Mucosa of stomach (tissue), 1 donor: ENCODE measurements around the gene SYNPO2.
A peak's percentile ranks its signal among the peaks of the same experiment; 100 is the strongest.

Experiments
- H3K27me3 ChIP-seq: one replicate; pipeline ENCODE4 v1.7.0; 2013; ENCODE audit warnings: mild to moderate bottlenecking, low read length; ENCODE audit not compliant: control insufficient read depth, insufficient read depth
- H3K36me3 ChIP-seq: one replicate; pipeline ENCODE4 v1.7.0; 2013; ENCODE audit warnings: low read length; ENCODE audit not compliant: control insufficient read depth, insufficient read depth
- H3K4me1 ChIP-seq: one replicate; pipeline ENCODE4 v1.7.0; 2013; ENCODE audit warnings: mild to moderate bottlenecking, low read length; ENCODE audit not compliant: control insufficient read depth, insufficient read depth
- H3K4me3 ChIP-seq: one replicate; pipeline ENCODE4 v1.7.0; 2013; ENCODE audit warnings: low read length
- H3K9ac ChIP-seq: one replicate; pipeline ENCODE4 v1.7.0; 2013; ENCODE audit warnings: mild to moderate bottlenecking, low read length, moderate library complexity
- H3K9me3 ChIP-seq: one replicate; pipeline ENCODE4 v1.7.0; 2013; ENCODE audit warnings: mild to moderate bottlenecking, low read length, moderate library complexity; ENCODE audit not compliant: control insufficient read depth
- donor health status: Pancreatic carcinoma.

Gene SYNPO2

DNA sequence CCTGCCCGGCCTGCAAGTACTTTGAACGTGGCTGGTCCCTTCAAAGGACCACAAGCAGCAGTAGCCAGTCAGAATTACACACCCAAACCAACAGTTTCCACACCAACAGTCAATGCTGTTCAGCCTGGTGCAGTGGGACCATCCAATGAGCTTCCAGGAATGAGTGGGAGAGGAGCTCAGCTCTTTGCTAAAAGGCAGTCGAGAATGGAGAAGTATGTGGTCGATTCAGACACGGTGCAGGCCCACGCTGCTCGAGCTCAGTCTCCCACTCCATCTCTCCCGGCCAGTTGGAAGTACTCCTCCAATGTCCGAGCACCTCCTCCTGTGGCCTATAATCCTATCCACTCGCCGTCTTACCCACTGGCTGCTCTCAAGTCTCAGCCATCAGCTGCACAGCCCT, 142.6 kb downstream of the SYNPO2 start:
- Histone ChIP-seq H3K36me3 (no peaks in the 10 kb centered on the region), H3K27me3 (no peaks in the 10 kb centered on the region), H3K9me3 (no peaks in the 10 kb centered on the region), H3K4me1 (no peaks in the 10 kb centered on the region), H3K4me3 (no peak overlapping the region), H3K9ac (peak overlapping the region; percentile 35)

DNA sequence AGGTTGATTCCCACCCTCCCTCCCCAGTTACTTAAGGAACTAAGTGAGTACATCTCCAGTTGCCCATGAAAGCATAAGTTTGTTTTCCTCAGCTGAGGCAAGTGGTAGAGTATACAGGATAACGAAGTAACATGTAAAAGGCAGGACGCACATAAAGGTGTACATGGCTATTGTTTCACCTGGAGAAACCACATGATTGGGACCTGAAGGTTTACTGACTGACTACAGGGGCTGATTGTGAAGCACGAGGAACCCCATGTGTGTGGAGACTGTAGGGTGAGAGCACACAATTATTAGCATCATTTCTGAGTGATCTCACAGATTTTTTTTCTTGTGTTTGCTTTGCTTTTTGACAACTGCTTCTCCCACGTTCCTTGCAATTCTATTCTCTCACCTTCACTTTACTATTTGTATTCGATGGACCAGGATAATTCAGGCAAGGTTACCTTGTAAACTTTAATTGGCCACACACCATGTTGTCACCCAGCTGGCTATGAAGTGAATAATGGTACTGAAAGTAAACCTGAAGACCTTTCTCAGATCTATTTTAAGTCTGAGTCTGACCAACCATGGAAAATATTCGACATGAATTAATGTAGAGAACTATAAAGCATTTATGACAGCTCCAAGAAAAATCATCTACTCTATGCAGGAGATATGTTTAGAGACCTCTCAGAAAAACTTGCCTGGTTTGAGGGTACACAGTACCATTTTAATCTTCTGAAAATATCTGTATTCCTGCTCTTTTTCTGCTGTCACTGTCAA, 144.4 kb downstream of the SYNPO2 start:
- Histone ChIP-seq H3K27me3 (no peaks in the 10 kb centered on the region), H3K4me3 (no peak overlapping the region), H3K9ac (no peak overlapping the region), H3K9me3 (no peaks in the 10 kb centered on the region), H3K36me3 (no peaks in the 10 kb centered on the region), H3K4me1 (no peaks in the 10 kb centered on the region)

DNA sequence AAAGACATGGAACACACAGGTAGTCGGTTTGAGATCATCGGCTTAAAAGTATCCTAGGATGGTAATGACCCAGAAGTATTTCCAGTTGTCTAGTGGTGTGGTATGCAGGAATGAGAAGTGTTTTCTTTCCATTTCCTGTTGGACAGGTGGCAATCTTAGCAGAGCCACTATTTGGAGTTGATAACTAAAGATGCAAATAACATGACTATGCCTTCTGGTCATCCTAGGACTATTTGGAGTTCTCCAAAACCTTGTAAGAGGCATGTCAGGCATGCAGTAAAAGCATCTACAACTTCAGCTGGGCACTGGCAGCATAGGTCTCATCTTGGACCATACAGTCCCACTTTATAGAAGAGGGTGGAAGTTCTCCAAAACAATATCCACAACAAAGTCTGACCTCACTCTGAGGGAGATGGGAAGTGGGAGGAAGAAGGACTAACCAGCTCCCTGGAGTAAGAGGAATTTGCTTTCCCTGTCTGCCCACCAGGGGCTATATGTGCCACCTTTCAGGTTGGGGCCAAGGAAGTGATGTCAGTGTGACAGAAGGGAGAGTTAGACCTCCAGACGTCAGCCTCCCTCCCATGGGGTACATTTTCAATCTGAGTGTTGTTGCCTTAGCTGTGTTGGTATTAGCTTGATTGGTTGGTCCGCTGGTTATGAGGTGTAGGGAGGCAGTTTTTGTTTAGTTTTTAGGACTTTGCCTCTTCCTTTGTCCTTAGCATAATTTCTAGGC, 145.8 kb downstream of the SYNPO2 start:
- no peak overlapping the region for H3K9ac ChIP-seq
- no peaks in the 10 kb centered on the region for H3K27me3 ChIP-seq
- H3K9me3 ChIP-seq, result no peaks in the 10 kb centered on the region
- no peaks in the 10 kb centered on the region for H3K4me1 ChIP-seq
- no peaks in the 10 kb centered on the region for H3K36me3 ChIP-seq
- H3K4me3 ChIP-seq, result no peak overlapping the region

DNA sequence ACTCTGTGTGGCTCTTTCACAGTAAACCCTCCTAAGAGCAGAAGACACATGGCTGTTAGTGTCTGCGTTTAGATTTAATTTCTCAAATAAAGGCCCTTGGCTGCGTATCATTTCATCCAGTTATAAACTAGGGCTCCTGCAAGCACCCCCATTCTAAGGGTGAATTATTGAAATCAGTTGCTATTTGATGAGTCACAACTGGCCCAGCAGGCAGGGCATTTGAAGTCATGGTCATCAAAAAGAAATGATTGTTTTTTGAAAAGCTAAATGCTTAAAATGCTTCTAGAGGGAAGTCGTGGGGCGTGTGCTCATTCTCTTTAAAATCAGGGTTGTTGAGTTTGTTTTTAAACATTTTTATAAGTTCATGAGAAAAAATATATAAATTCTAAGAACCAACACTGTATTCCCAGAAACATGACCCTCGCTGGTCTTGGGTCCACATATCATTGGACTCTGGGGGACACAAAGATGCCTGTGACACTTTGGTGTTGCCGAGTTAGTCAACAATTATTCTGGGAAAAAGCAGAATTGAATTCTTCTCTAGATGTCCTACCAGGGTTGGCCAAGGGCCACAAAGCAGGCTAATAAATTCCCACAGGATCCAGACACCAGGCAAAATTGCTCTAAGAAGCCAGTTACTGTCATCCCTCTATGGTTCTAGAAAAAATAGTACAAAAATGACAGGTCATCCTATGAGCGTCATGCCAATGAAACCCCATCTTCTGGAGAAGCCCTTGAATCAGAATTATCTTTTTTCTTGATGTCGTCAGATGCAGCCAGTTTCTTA, 147.5 kb downstream of the SYNPO2 start:
- Histone ChIP-seq H3K27me3 (no peaks in the 10 kb centered on the region), H3K36me3 (no peaks in the 10 kb centered on the region), H3K4me3 (no peak overlapping the region), H3K9me3 (no peaks in the 10 kb centered on the region), H3K9ac (no peak overlapping the region), H3K4me1 (no peaks in the 10 kb centered on the region)

DNA sequence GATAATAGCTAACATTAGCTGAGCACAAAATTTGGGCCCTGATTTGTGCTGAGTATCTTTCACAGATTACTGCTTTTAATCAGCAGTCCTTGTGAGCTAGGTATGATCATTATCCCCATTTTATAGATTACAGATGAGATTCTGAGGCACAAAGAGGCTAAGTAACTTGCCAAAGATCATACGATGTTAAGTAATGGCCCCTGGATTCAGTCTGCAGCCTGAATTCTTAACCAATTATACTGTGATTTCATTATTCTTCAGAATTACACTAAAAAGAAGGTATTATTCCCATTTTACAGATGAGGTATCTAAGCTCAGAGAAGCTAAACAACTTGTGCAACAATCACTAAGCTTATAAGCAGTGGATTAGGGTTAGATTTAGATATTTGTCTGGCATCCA, 149.1 kb downstream of the SYNPO2 start:
- no peaks in the 10 kb centered on the region for H3K4me1 ChIP-seq
- no peaks in the 10 kb centered on the region for H3K36me3 ChIP-seq
- no peaks in the 10 kb centered on the region for H3K27me3 ChIP-seq
- H3K9ac ChIP-seq, result no peak overlapping the region
- no peaks in the 10 kb centered on the region for H3K9me3 ChIP-seq
- no peak overlapping the region for H3K4me3 ChIP-seq

DNA sequence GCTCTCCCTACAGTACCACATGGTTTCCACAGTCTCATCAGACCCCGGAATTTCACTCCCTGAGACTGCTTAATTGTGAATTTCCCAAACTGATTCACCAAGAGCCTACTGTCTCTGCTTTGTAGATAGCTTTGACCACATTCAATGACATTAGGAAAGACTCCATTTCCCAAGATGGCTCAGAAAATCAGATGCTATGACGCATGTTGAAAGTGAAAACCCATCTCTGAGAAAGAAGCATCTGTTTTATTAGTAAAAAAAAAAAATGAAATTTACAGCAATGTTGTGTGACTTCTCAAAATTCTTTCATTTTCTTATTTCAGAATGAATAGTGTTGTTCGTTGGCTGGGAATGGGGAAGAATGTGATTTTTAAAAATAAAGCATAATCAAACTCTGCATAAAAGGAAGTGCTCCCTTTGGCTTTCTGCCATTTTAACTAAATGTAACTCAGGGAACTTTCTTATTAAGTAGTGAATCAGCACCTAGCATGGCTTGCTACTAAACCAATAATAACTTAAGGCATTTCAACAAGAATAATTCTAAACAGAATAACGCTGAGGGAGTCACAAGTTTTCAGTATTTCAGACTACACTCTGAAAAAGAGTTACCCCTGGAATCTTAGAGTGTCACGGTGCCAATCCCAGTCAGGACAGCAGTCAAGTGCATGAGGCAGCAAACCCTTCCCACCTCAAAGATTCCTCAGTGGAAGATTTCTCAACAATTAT, 149.6 kb downstream of the SYNPO2 start:
- H3K9ac ChIP-seq, result no peak overlapping the region

DNA sequence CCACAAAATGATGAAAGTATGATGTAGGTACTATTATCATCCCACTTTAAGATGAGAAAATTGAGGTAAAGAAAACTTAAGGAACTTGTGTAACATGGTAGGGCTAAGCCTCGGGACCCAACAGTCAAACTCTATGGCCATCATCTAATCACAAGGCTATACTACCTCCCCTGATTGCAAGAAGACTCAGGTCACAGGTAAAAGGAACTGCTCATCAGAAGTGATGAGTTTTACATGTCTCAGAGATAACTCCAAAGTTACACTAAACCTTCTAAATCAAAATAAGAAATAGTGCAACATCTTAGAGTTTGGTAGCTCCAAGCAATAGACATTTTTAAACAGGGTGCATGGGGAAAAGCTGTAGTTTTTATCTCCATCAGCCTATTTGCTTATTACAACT, 150.5 kb downstream of the SYNPO2 start:
- H3K4me1 ChIP-seq, result no peaks in the 10 kb centered on the region
- no peaks in the 10 kb centered on the region for H3K9me3 ChIP-seq
- no peak overlapping the region for H3K4me3 ChIP-seq
- H3K27me3 ChIP-seq, result no peaks in the 10 kb centered on the region
- no peak overlapping the region for H3K9ac ChIP-seq
- no peaks in the 10 kb centered on the region for H3K36me3 ChIP-seq

More for the DNA sequence above, 149.6 kb downstream of the SYNPO2 start:
- no peaks in the 10 kb centered on the region for H3K4me1 ChIP-seq
- H3K4me3 ChIP-seq, result no peak overlapping the region
- no peaks in the 10 kb centered on the region for H3K9me3 ChIP-seq
- H3K36me3 ChIP-seq, result no peaks in the 10 kb centered on the region
- no peaks in the 10 kb centered on the region for H3K27me3 ChIP-seq

DNA sequence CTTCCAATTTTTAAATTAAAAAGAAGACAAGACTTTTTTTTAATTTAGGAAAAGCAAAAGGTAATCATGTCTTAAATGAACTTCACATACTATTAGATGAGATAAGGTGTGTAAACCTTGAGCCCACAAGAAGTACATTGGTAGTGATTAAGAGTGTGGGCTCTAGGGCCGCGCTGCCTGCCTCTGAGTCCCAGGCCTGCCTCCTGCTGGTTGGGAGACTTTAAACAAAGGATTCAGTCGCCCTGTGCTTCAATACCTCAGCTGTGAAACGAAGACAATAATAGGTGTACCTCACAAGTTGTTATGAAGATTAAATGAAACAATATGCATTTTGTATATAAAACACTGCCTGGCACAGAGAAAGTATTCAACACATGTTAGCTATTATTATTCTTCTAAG, 151.1 kb downstream of the SYNPO2 start:
- Histone ChIP-seq H3K27me3 (no peaks in the 10 kb centered on the region), H3K9ac (no peak overlapping the region), H3K4me1 (no peaks in the 10 kb centered on the region), H3K36me3 (no peaks in the 10 kb centered on the region), H3K9me3 (no peaks in the 10 kb centered on the region), H3K4me3 (no peak overlapping the region)

DNA sequence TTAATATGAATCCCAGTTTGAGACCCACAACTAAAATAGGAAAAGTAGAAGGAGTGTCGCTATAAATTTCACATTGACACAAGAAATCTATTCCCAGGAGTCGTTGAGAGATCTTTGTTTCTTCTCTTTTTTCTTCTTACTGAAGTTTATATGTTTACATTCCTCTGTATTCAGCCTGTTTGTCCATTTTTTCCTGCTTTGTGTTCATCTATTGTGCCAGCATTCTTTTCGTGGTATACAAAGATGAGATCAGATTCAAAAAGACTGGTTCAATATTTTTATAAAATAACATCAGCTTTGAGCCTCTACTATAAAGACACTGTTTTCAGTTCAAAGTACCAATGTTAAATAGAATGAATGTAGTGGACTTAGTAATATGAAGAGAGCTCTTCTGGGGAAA, 151.6 kb downstream of the SYNPO2 start:
- Histone ChIP-seq H3K4me3 (no peak overlapping the region), H3K9ac (no peak overlapping the region), H3K4me1 (no peaks in the 10 kb centered on the region), H3K36me3 (no peaks in the 10 kb centered on the region), H3K9me3 (no peaks in the 10 kb centered on the region), H3K27me3 (no peaks in the 10 kb centered on the region)

DNA sequence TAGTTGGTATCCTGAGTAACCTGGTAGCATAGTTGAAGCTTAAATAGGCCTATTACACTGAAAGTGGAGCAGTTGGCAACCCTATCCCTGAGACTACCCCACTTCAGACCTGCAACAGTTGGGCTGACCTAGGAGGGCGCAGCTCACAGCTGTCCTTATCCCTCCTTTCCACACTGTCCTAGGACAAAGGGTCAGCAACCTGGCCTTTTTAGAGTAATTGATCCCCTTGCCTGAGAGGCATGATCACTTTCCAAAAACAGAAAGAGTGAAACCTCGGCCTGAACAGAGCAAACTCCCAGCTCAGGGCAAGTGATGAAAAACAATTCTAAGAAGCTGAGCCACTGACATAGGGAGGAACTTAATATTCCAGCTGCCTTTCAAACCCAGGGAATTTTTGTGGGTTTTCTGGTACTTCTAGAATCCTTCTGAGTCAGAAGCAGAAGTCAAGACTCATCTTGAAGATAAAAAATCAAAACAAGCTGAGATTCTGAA, 152.1 kb downstream of the SYNPO2 start:
- no peak overlapping the region for H3K4me3 ChIP-seq

DNA sequence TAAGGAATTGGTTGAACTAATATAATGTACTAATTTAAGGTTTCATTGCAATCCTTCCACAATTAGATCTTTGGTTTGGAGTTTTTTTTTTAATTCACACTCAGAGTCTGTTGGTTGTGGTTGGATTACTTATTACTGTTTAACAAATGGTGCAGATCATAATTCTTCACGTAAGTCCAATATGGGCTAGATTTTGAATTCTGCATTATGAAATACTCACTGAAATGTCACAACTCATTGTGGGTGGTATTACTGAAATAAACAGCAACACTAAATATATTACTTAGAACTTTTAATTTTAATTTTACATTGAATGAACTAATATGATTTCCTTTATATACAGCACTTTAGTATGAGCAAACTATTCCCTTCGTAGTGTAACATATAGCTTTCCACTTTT, 152.7 kb downstream of the SYNPO2 start:
- no peaks in the 10 kb centered on the region for H3K9me3 ChIP-seq
- H3K4me3 ChIP-seq, result no peak overlapping the region
- H3K36me3 ChIP-seq, result no peaks in the 10 kb centered on the region
- H3K27me3 ChIP-seq, result no peaks in the 10 kb centered on the region
- no peak overlapping the region for H3K9ac ChIP-seq
- no peaks in the 10 kb centered on the region for H3K4me1 ChIP-seq

More for the DNA sequence above, 152.1 kb downstream of the SYNPO2 start:
- H3K4me1 ChIP-seq, result no peaks in the 10 kb centered on the region
- H3K36me3 ChIP-seq, result no peaks in the 10 kb centered on the region
- no peaks in the 10 kb centered on the region for H3K27me3 ChIP-seq
- no peaks in the 10 kb centered on the region for H3K9me3 ChIP-seq
- no peak overlapping the region for H3K9ac ChIP-seq
